ENCODE data around the gene SLC35B2. TPM values are rescaled to one million over a fixed set of nuclear protein-coding genes. Genes with fewer than 3 reads are reported as not detected.

SLC35B2 gene
- total and polyA plus RNA-seq, 2 experiments from 2014 or later = 14.0 to 30.9 TPM

- ATAC-seq (peak; percentile 4), DNase-seq (ENCODE audit: low spot score) (peak; percentile 74)
- H3K27ac ChIP-seq (ENCODE audit: low read depth) = peak overlapping the region; percentile 26; the same call in 1 of the 2 replicates
- peaks cover 32% of the 10 kb centered on the region for H4K20me1 ChIP-seq (replicated peaks; ENCODE audit: insufficient read depth)
- no peaks in the 10 kb centered on the region for H3K9me2 ChIP-seq (ENCODE audit: insufficient read depth)
- H3K36me3 ChIP-seq (ENCODE audit: insufficient read depth) = no peaks in the 10 kb centered on the region
- H3K27me3 Mint-ChIP-seq (ENCODE audit: insufficient read depth, low read depth, poor library complexity) = peaks cover 36% of the 10 kb centered on the region
- no peaks in the 10 kb centered on the region for H3K9me3 Mint-ChIP-seq
- H3K36me3 Mint-ChIP-seq (ENCODE audit: low read depth) = peaks cover 16% of the 10 kb centered on the region; the same call in 2 of the 3 replicates
- peak; percentile 51; the same call in 1 of the 2 replicates for TF ChIP-seq POLR2AphosphoS5 (IDR thresholded peaks at IDR 0.05; ENCODE audit: low read depth)
- no peak for TF ChIP-seq NANOG (IDR thresholded peaks at IDR 0.05; ENCODE audit: borderline replicate concordance)
- H3K27ac Mint-ChIP-seq = no peak overlapping the region
- H3K4me1 ChIP-seq (ENCODE audit: insufficient read depth) = peaks cover 58% of the 10 kb centered on the region
- peaks cover 72% of the 10 kb centered on the region for H3K4me1 Mint-ChIP-seq
- no peaks in the 10 kb centered on the region for H3K27me3 ChIP-seq (ENCODE audit: insufficient read depth)
- peaks cover 38% of the 10 kb centered on the region for H3F3A ChIP-seq (replicated peaks; ENCODE audit: low read depth)
- H2AFZ ChIP-seq = peak overlapping the region; percentile 76; the same call in 1 of the 2 replicates
- H3K79me2 ChIP-seq (replicated peaks; ENCODE audit: insufficient read depth) = peaks cover 42% of the 10 kb centered on the region
- H3K4me3 ChIP-seq = peak overlapping the region; percentile 84
- peak overlapping the region; percentile 94 for H3K4me3 Mint-ChIP-seq
- H3K4me2 ChIP-seq = peak overlapping the region; percentile 98
These were observed 34.6 kb downstream of the SLC35B2 start for GRCh38 chr6:44222486-44223318.

- H3K4me3 Mint-ChIP-seq = 0 out of 3 replicates have a peak overlapping the region, but pooled peaks have one; percentile 94
- Histone ChIP-seq H3K9me2 (ENCODE audit: insufficient read depth) (no peaks in the 10 kb centered on the region), H3K4me1 (ENCODE audit: insufficient read depth) (peaks cover 65% of the 10 kb centered on the region), H3K79me2 (replicated peaks; ENCODE audit: insufficient read depth) (peaks cover 35% of the 10 kb centered on the region), H3F3A (replicated peaks; ENCODE audit: low read depth) (peaks cover 45% of the 10 kb centered on the region), H3K4me2 (peak overlapping the region; percentile 98), H4K20me1 (replicated peaks; ENCODE audit: insufficient read depth) (peaks cover 28% of the 10 kb centered on the region), H2AFZ (no peak overlapping the region), H3K27me3 (ENCODE audit: insufficient read depth) (no peaks in the 10 kb centered on the region), H3K4me3 (no peak overlapping the region), H3K27ac (ENCODE audit: low read depth) (no peak overlapping the region), H3K36me3 (ENCODE audit: insufficient read depth) (no peaks in the 10 kb centered on the region)
- H3K36me3 Mint-ChIP-seq (ENCODE audit: low read depth) = peaks cover 13% of the 10 kb centered on the region; the same call in 2 of the 3 replicates
- peak overlapping the region; percentile 74 for H3K27ac Mint-ChIP-seq
- peaks cover 72% of the 10 kb centered on the region for H3K4me1 Mint-ChIP-seq
- no peak for ATAC-seq
- H3K27me3 Mint-ChIP-seq (ENCODE audit: insufficient read depth, low read depth, poor library complexity) = peaks cover 34% of the 10 kb centered on the region
- no peak for DNase-seq (ENCODE audit: low spot score)
- no peaks in the 10 kb centered on the region for H3K9me3 Mint-ChIP-seq
- TF ChIP-seq NANOG (IDR thresholded peaks at IDR 0.05; ENCODE audit: borderline replicate concordance) = no peak
- no peak for TF ChIP-seq ZNF114 (CRISPR knock-in tag; IDR thresholded peaks at IDR 0.05)
- TF ChIP-seq EZH2 (IDR thresholded peaks at IDR 0.05; ENCODE audit: low read depth, unreplicated experiment) = no peak
- no peak for TF ChIP-seq ZNF462 (CRISPR knock-in tag; IDR thresholded peaks at IDR 0.05)
- TF ChIP-seq EZH2phosphoT487 (IDR thresholded peaks at IDR 0.05; ENCODE audit: unreplicated experiment) = no peak
- no peak for TF ChIP-seq CTCF (conservative IDR thresholded peaks at IDR 0.05; ENCODE audit: low read depth in 2 of 2)
- TF ChIP-seq ZNF331 (CRISPR knock-in tag; IDR thresholded peaks at IDR 0.05; ENCODE audit: low read depth) = no peak
- no peak for TF ChIP-seq ETS1 (IDR thresholded peaks at IDR 0.05)
- no peak for TF ChIP-seq POLR2AphosphoS5 (IDR thresholded peaks at IDR 0.05; ENCODE audit: low read depth)
- no peak for TF ChIP-seq STAT1 (IDR thresholded peaks at IDR 0.05; ENCODE audit: unreplicated experiment)
- TF ChIP-seq JUNB (IDR thresholded peaks at IDR 0.05; ENCODE audit: unreplicated experiment) = no peak
These were observed 35.4 kb downstream of the SLC35B2 start for GRCh38 chr6:44221961-44222335.

Measured in GM23338 (cell line).